GM12878 (cell line): ENCODE results near the gene PTPRD. TPM values are rescaled to one million over a fixed set of nuclear protein-coding genes. Genes with fewer than 3 reads are reported as not detected.

ENCODE experiments used
- ATAC-seq: fragments of 200-7000 bp; cut with Tn5 transposase; 3 replicates; pipeline ENCODE4 v1.9.1; 2020; ENCODE audit warnings: mild to moderate bottlenecking, moderate library complexity
- BruUV-seq: library from RNA; stranded (reverse); fragments of 400-500 nt; replicated peaks from 2 replicates; lab custom pipeline; 2021; lab: Mats Ljungman, UMichigan
- CTCF ChIA-PET: fragments of 300-600 bp; sonication (Branson Sonifier 250); formaldehyde crosslinking; extraction: SDS; loops from one replicate; lab custom pipeline; 2021; ENCODE audit warnings: inconsistent platforms; lab: Yijun Ruan, JAX
- POLR2A ChIA-PET: fragments of 350-600 bp; formaldehyde crosslinking; extraction: SDS; loops from one replicate; lab custom pipeline; 2021; ENCODE audit warnings: inconsistent platforms; lab: Charles Lee
- RAD21 ChIA-PET: fragments of 300-600 bp; sonication (Branson Sonifier 250); formaldehyde crosslinking; loops from one replicate; lab custom pipeline; 2023; ENCODE audit warnings: antibody characterized with exemption; ENCODE audit not compliant: unreplicated experiment; lab: Charles Lee
- SMC1A ChIA-PET: fragments of 300-600 bp; sonication (Branson Sonifier 250); formaldehyde crosslinking; loops from one replicate; lab custom pipeline; 2023; ENCODE audit not compliant: unreplicated experiment, uncharacterized antibody; lab: Charles Lee
- DNase-seq: peaks from one replicate; pipeline ENCODE4 v3.0.0-alpha.2; 2011; ENCODE audit warnings: low read depth, low spot score
- FAIRE-seq: peaks from 3 replicates; lab custom pipeline; 2011; peaks lifted over from hg19 to GRCh38; lab: Jason Lieb, UNC
- H2AFZ ChIP-seq: 2 replicates; pipeline ENCODE4 v1.6.0; 2011; ENCODE audit warnings: low read depth, low read length, control low read depth; ENCODE audit not compliant: control insufficient read depth
- H3K27ac ChIP-seq: 2 replicates; pipeline ENCODE4 v1.5.1; 2011; ENCODE audit warnings: control low read depth; ENCODE audit not compliant: control insufficient read depth, insufficient read depth
- H3K27me3 ChIP-seq, 2 experiments: replicated peaks in 1 of 2; 2 replicates each; pipeline versions ENCODE4 v1.6.0 to v1.6.1; 2011; ENCODE audit warnings: low read length in 1 of 2; ENCODE audit not compliant: control insufficient read depth in 2 of 2, insufficient read depth in 2 of 2
- H3K36me3 ChIP-seq, 2 experiments: 2 replicates each; pipeline ENCODE4 v1.5.1; 2011; ENCODE audit warnings: low read length in 1 of 2; ENCODE audit not compliant: control insufficient read depth in 2 of 2, insufficient read depth in 2 of 2
- H3K4me1 ChIP-seq: 2 replicates; pipeline ENCODE4 v1.6.1; 2011; ENCODE audit warnings: mild to moderate bottlenecking, low read length, moderate library complexity, mixed read lengths; ENCODE audit not compliant: control insufficient read depth, insufficient read depth
- H3K4me2 ChIP-seq: 2 replicates; pipeline ENCODE4 v1.6.0; 2011; ENCODE audit warnings: control low read depth; ENCODE audit not compliant: control insufficient read depth, insufficient read depth
- H3K4me3 ChIP-seq: fragments of 200-600 bp; sonication (generic); 2 replicates; pipeline ENCODE4 v1.5.1; 2016
- H3K79me2 ChIP-seq: 2 replicates; pipeline ENCODE4 v1.6.0; 2011; ENCODE audit warnings: low read length; ENCODE audit not compliant: control insufficient read depth, insufficient read depth
- H3K9ac ChIP-seq: 2 replicates; pipeline ENCODE4 v1.8.0; 2011; ENCODE audit warnings: low read length, control low read depth, mixed read lengths; ENCODE audit not compliant: control insufficient read depth, insufficient read depth
- H3K9me3 ChIP-seq: replicated peaks from 3 replicates; pipeline ENCODE4 v1.5.1; 2011; ENCODE audit warnings: mild to moderate bottlenecking, low read length; ENCODE audit not compliant: control insufficient read depth, insufficient read depth
- H4K20me1 ChIP-seq: 2 replicates; pipeline ENCODE4 v1.6.0; 2011; ENCODE audit not compliant: control insufficient read depth, insufficient read depth
- BACH1 ChIP-seq: fragments of 450-650 bp; IDR thresholded peaks from 2 replicates; pipeline ENCODE4 v1.6.1; 2017; ENCODE audit warnings: mild to moderate bottlenecking, borderline replicate concordance
- BHLHE40 ChIP-seq, 2 experiments: fragments of 450-650 bp in 1 of 2; IDR thresholded peaks; 2 replicates each; pipeline ENCODE4 v1.6.1; 2011 to 2017; ENCODE audit warnings: low read depth in 2 of 2, borderline replicate concordance in 1 of 2, improper control_type of control experiment in 1 of 2, low read length in 1 of 2, mild to moderate bottlenecking in 1 of 2
- CBX3 ChIP-seq: fragments of 200-600 bp; sonication (generic); IDR thresholded peaks from 2 replicates; pipeline ENCODE4 v1.6.1; 2016; ENCODE audit warnings: low read depth, borderline replicate concordance
- CREB1 ChIP-seq: IDR thresholded peaks from 2 replicates; pipeline ENCODE4 v1.6.1; 2012; ENCODE audit warnings: low read depth, mild to moderate bottlenecking, inconsistent platforms
- GATAD2B ChIP-seq: fragments of 450-650 bp; conservative IDR thresholded peaks from 2 replicates; pipeline ENCODE4 v1.6.1; 2017; ENCODE audit warnings: low read depth, mild to moderate bottlenecking, moderate library complexity
- IRF4 ChIP-seq: IDR thresholded peaks from 2 replicates; pipeline ENCODE4 v1.6.1; 2011; ENCODE audit warnings: low read depth, low read length
- LARP7 ChIP-seq: fragments of 450-650 bp; IDR thresholded peaks from 2 replicates; pipeline ENCODE4 v1.6.1; 2017; ENCODE audit warnings: mild to moderate bottlenecking
- MEF2A ChIP-seq: IDR thresholded peaks from 2 replicates; pipeline ENCODE4 v1.6.1; 2011; ENCODE audit warnings: low read depth, mild to moderate bottlenecking, low read length, moderate library complexity; ENCODE audit not compliant: insufficient read depth
- NFXL1 ChIP-seq: fragments of 450-650 bp; IDR thresholded peaks from 2 replicates; pipeline ENCODE4 v1.6.1; 2017; ENCODE audit warnings: antibody characterized with exemption, mild to moderate bottlenecking, borderline replicate concordance
- NFYA ChIP-seq: IDR thresholded peaks from 2 replicates; pipeline ENCODE4 v1.6.1; 2011; ENCODE audit warnings: low read depth, mild to moderate bottlenecking, low read length, improper control_type of control experiment, borderline replicate concordance
- NFYB ChIP-seq: IDR thresholded peaks from 2 replicates; pipeline ENCODE4 v1.6.1; 2011; ENCODE audit warnings: low read depth, mild to moderate bottlenecking, low read length, improper control_type of control experiment, moderate library complexity; ENCODE audit not compliant: insufficient read depth
- RCOR1 ChIP-seq: conservative IDR thresholded peaks from 2 replicates; pipeline ENCODE4 v1.6.1; 2012; ENCODE audit warnings: low read depth, low read length, improper control_type of control experiment
- RELA ChIP-seq: fragments of 450-650 bp; IDR thresholded peaks from 2 replicates; pipeline ENCODE4 v1.8.0; 2014; ENCODE audit warnings: borderline replicate concordance; ENCODE audit not compliant: partially characterized antibody
- SMARCA5 ChIP-seq: fragments of 450-650 bp; IDR thresholded peaks from 2 replicates; pipeline ENCODE4 v1.6.1; 2017; ENCODE audit warnings: mild to moderate bottlenecking
- STAT1 ChIP-seq: fragments of 450-650 bp; conservative IDR thresholded peaks from 2 replicates; pipeline ENCODE4 v1.6.1; 2014; ENCODE audit warnings: antibody characterized with exemption, mild to moderate bottlenecking
- STAT3 ChIP-seq: IDR thresholded peaks from 2 replicates; pipeline ENCODE4 v1.6.1; 2011; ENCODE audit warnings: low read depth, low read length, improper control_type of control experiment
- TARDBP ChIP-seq: IDR thresholded peaks from 2 replicates; pipeline ENCODE4 v1.6.1; 2016; ENCODE audit warnings: borderline replicate concordance
- ZNF384 ChIP-seq: IDR thresholded peaks from 2 replicates; pipeline ENCODE4 v1.6.1; 2012; ENCODE audit warnings: low read depth, mild to moderate bottlenecking, low read length, improper control_type of control experiment, borderline replicate concordance
- WGBS: methylation state at CpG from one replicate; pipeline ENCODE4 v1.1.6; 2016; ENCODE audit warnings: low lambda C conversion rate; ENCODE audit not compliant: insufficient replicate concordance, insufficient coverage; ENCODE audit errors: missing lambda C conversion rate; 5-methylcytosine and 5-hydroxymethylcytosine counted together
- in situ Hi-C: fragments of 300-500 bp; cut with MboI; formaldehyde crosslinking; loops from 9 replicates; pipeline ENCODE4 v1.14.3; 2018; ENCODE audit warnings: mixed read lengths
- intact Hi-C: fragments of 100-400 bp; cut with micrococcal nuclease; formaldehyde crosslinking; loops from one replicate; pipeline ENCODE4 v1.14.2; 2022; ENCODE audit not compliant: unreplicated experiment
- polyA plus RNA-seq, 11 experiments: library from polyadenylated mRNA; depleted of rRNA in 4 of 11; unstranded in 6 of 11; stranded (reverse) in 5 of 11; fragments of >200 nt; fragmentation: Nextera tagmentation in 4 of 11; fragmentation: Illumina TruSeq in 1 of 11; extraction: Ambion mirVana in 4 of 11; extraction: Trizol in 1 of 11; gene quantifications; 1 replicate in 1 of 11; 2 replicates in 10 of 11; pipeline versions ENCODE4 v1.2.1 to v1.2.3, GENCODE V29; 2011 to 2016; ENCODE audit warnings: inconsistent platforms in 2 of 11, missing spikeins in 2 of 11, low read depth in 1 of 11
- total RNA-seq, 4 experiments: library from RNA; depleted of rRNA in 3 of 4; stranded (reverse); fragments of >200 nt in 3 of 4; fragmentation: Illumina TruSeq in 1 of 4; extraction: Trizol in 1 of 4; gene quantifications; 2 replicates each; pipeline versions ENCODE4 v1.2.1 to v1.2.3, GENCODE V29; 2013 to 2021
- TF ChIP-seq, protein P1 (sequence below): IDR thresholded peaks from 2 replicates; pipeline ENCODE4 v1.6.1; 2011; ENCODE audit warnings: low read depth, low read length, improper control_type of control experiment, borderline replicate concordance
- TF ChIP-seq, protein P2 (sequence below): IDR thresholded peaks from 2 replicates; pipeline ENCODE4 v1.6.1; 2012; ENCODE audit warnings: low read depth, low read length, improper control_type of control experiment

PTPRD gene
- total and polyA plus RNA-seq, 10 of the 15 experiments (the other 5 are each of a cell fraction or from before 2014, with no cell fraction given) = under 0.01 to 0.05 (median 0.01) TPM; not detected in 7

DNA sequence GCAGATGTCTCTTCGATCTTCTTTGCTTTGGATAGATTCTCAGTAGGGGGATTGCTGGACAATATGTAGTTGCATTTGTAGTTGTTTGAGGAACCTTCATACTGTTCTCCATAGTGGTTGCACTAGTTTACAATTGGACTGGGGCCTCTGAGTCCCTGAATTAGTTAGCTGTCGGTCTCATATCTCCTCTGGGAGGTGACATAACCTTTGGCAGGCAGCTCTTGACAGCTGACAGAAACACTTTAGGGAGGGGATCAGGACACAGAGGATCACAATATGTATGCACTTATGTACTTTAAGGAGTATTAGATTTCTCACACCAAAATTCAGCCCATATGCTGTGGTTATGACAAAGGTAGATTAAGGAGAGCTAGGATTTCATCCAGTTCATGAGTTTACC, 1533.3 kb downstream of the PTPRD start:
- no peak for TF ChIP-seq CBX3
- no peak for TF ChIP-seq MEF2A
- no peak for TF ChIP-seq ZNF384
- TF ChIP-seq NFYA = no peak
- TF ChIP-seq, protein P1, sequence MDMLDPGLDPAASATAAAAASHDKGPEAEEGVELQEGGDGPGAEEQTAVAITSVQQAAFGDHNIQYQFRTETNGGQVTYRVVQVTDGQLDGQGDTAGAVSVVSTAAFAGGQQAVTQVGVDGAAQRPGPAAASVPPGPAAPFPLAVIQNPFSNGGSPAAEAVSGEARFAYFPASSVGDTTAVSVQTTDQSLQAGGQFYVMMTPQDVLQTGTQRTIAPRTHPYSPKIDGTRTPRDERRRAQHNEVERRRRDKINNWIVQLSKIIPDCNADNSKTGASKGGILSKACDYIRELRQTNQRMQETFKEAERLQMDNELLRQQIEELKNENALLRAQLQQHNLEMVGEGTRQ = no peak
- no peak for TF ChIP-seq RELA
- TF ChIP-seq LARP7 = no peak
- no peak for TF ChIP-seq SMARCA5
- no peak for TF ChIP-seq NFYB
- no peak for TF ChIP-seq BHLHE40 (IDR thresholded peaks at IDR 0.05; ENCODE audit: borderline replicate concordance in 1 of 2, low read depth in 2 of 2, low read length in 1 of 2)
- TF ChIP-seq STAT1 = no peak
- TF ChIP-seq RCOR1 = no peak
- TF ChIP-seq IRF4 = no peak
- TF ChIP-seq TARDBP = no peak
- TF ChIP-seq CREB1 = no peak
- no peak for TF ChIP-seq NFXL1
- no peak for TF ChIP-seq BACH1
- no peak for TF ChIP-seq GATAD2B
- TF ChIP-seq, protein P2, sequence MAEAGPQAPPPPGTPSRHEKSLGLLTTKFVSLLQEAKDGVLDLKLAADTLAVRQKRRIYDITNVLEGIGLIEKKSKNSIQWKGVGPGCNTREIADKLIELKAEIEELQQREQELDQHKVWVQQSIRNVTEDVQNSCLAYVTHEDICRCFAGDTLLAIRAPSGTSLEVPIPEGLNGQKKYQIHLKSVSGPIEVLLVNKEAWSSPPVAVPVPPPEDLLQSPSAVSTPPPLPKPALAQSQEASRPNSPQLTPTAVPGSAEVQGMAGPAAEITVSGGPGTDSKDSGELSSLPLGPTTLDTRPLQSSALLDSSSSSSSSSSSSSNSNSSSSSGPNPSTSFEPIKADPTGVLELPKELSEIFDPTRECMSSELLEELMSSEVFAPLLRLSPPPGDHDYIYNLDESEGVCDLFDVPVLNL = no peak
- TF ChIP-seq STAT3 = no peak
- Histone ChIP-seq H3K27ac (no peak overlapping the region), H3K36me3 (no peaks in the 10 kb centered on the region), H3K4me2 (no peak overlapping the region), H3K9ac (no peak overlapping the region), H3K79me2 (no peaks in the 10 kb centered on the region), H3K27me3 (no peaks in the 10 kb centered on the region), H3K9me3 (no peaks in the 10 kb centered on the region), H3K4me3 (no peak overlapping the region), H4K20me1 (no peaks in the 10 kb centered on the region), H3K4me1 (no peaks in the 10 kb centered on the region), H2AFZ (no peak overlapping the region)
- BruUV-seq = no TSS peak
- ChIA-PET POLR2A (no interaction called here), CTCF (no interaction called here), RAD21 (no interaction called here), SMC1A (interaction anchor here (0.7 to 0.9 kb wide), 2 partner anchors 10 to 12 kb away, joined by 3 to 4 read pairs; no protein-coding TSS in a partner anchor)
- intact Hi-C loops (no loop called here), in situ Hi-C loops (no loop called here)
- WGBS = 3% methylated on average over 2 of the region's 2 CpGs
- DNase-seq (no peak), ATAC-seq (no peak), FAIRE-seq (no peak)
